WTC11 (cell line): ENCODE measurements around the gene NRAP.

Experiments used
- NR3C1 ChIP-seq: sonication (generic); formaldehyde crosslinking; conservative IDR thresholded peaks from 2 replicates; pipeline ENCODE4 v1.8.1; 2023; ENCODE audit warnings: low read depth, mild to moderate bottlenecking, missing genetic modification reagents
- SMAD4 ChIP-seq: sonication (generic); formaldehyde crosslinking; IDR thresholded peaks from 2 replicates; pipeline ENCODE4 v1.8.0; 2022; ENCODE audit warnings: mild to moderate bottlenecking, missing genetic modification reagents
- SP1 ChIP-seq: sonication (generic); formaldehyde crosslinking; conservative IDR thresholded peaks from 2 replicates; pipeline ENCODE4 v1.8.1; 2022; ENCODE audit warnings: missing genetic modification reagents

DNA sequence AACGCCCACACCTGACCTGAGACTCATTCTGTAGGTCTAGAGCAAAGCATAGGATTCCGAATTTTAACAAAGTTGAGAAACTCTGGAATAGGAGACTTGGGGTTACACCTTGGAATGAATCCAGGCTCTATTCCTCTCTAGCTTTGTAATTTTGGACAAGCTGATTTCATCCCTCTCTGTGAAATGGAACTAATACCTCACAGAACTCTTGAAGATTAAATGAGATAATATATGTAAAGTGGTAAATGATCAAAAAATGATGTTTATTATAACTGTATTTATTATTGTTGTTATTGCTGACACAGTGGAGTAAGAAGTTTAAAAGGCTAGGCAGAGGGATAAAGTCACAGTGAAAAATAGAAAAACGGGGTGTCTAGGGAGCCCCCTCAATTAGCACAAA lies 48.2 kb upstream of the NRAP start:
- TF ChIP-seq SP1 (CRISPR knock-in tag) (no peak), SMAD4 (no peak), NR3C1 (CRISPR knock-in tag) (no peak)
